Neural cell (in vitro differentiated cells): ENCODE results near the gene PHLDB2. TPM values are rescaled to one million over a fixed set of nuclear protein-coding genes. Genes with fewer than 3 reads are reported as not detected.
A peak's percentile ranks its signal among the peaks of the same experiment; 100 is the strongest.

Experiments used
- H2AFZ ChIP-seq: fragments of 200-600, 300-800 bp; sonication (generic), shearing (Covaris generic); 2 replicates; pipeline ENCODE4 v1.6.0; 2014; ENCODE audit warnings: low read depth, mild to moderate bottlenecking, antibody characterized with exemption, low read length, moderate library complexity
- H3F3A ChIP-seq: fragments of 200-600 bp; shearing (Covaris generic); 2 replicates; pipeline ENCODE4 v1.6.1; 2016; ENCODE audit warnings: mild to moderate bottlenecking, moderate library complexity, mixed read lengths, antibody characterized with exemption, low read length; ENCODE audit not compliant: insufficient read depth, poor library complexity, severe bottlenecking
- H3K27ac ChIP-seq: fragments of 200-600, 300-800 bp; sonication (generic), shearing (Covaris generic); 2 replicates; pipeline ENCODE4 v1.5.1; 2014; ENCODE audit warnings: mild to moderate bottlenecking, low read length, moderate library complexity
- H3K27me3 ChIP-seq: fragments of 300-800, 200-600 bp; sonication (generic), shearing (Covaris generic); 2 replicates; pipeline ENCODE4 v1.6.0; 2014; ENCODE audit warnings: mild to moderate bottlenecking, low read depth, low read length, moderate library complexity; ENCODE audit not compliant: insufficient read depth
- H3K36me3 ChIP-seq: fragments of 300-800, 200-600 bp; sonication (generic), shearing (Covaris generic); 2 replicates; pipeline ENCODE4 v1.5.1; 2014; ENCODE audit warnings: mild to moderate bottlenecking, antibody characterized with exemption, low read length, moderate library complexity; ENCODE audit not compliant: insufficient read depth
- H3K4me2 ChIP-seq: fragments of 300-800, 200-600 bp; sonication (generic), shearing (Covaris generic); 2 replicates; pipeline ENCODE4 v1.6.0; 2014; ENCODE audit warnings: mild to moderate bottlenecking, low read length
- H3K4me3 ChIP-seq: fragments of 300-800, 200-600 bp; sonication (generic), shearing (Covaris generic); 2 replicates; pipeline ENCODE4 v1.5.1; 2014; ENCODE audit warnings: mild to moderate bottlenecking, low read length, moderate library complexity
- H3K79me2 ChIP-seq: fragments of 200-600 bp; shearing (Covaris generic); replicated peaks from 2 replicates; pipeline ENCODE4 v1.6.0; 2014; ENCODE audit warnings: mild to moderate bottlenecking, low read length, moderate library complexity; ENCODE audit not compliant: insufficient read depth
- H3K9ac ChIP-seq: fragments of 300-800, 200-600 bp; sonication (generic), shearing (Covaris generic); 2 replicates; pipeline ENCODE4 v1.6.1; 2016; ENCODE audit warnings: mild to moderate bottlenecking, low read length, mixed read lengths
- H3K9me2 ChIP-seq: fragments of 200-600 bp; shearing (Covaris generic); 2 replicates; pipeline ENCODE4 v1.6.1; 2016; ENCODE audit warnings: mild to moderate bottlenecking, low read length, mixed read lengths; ENCODE audit not compliant: insufficient read depth
- H3K9me3 ChIP-seq: fragments of 200-600, 300-800 bp; sonication (generic), shearing (Covaris generic); 2 replicates; pipeline ENCODE4 v1.6.1; 2016; ENCODE audit warnings: mild to moderate bottlenecking, mixed run types, low read length, moderate library complexity, mixed read lengths
- H4K20me1 ChIP-seq: fragments of 200-600 bp; shearing (Covaris generic); 2 replicates; pipeline ENCODE4 v1.6.1; 2016; ENCODE audit warnings: mild to moderate bottlenecking, mixed run types; ENCODE audit not compliant: insufficient read depth
- EP300 ChIP-seq: fragments of 450-650 bp; conservative IDR thresholded peaks from 2 replicates; pipeline ENCODE4 v1.6.1; 2014; ENCODE audit warnings: antibody characterized with exemption, mild to moderate bottlenecking, moderate library complexity; ENCODE audit not compliant: poor library complexity, severe bottlenecking
- MXI1 ChIP-seq: fragments of 450-650 bp; conservative IDR thresholded peaks from 2 replicates; pipeline ENCODE4 v1.6.1; 2014; ENCODE audit warnings: antibody characterized with exemption, mild to moderate bottlenecking; ENCODE audit not compliant: poor library complexity, severe bottlenecking
- POLR2AphosphoS5 ChIP-seq: IDR thresholded peaks from 2 replicates; pipeline ENCODE4 v1.6.1; 2012
- RAD21 ChIP-seq: fragments of 450-650 bp; conservative IDR thresholded peaks from 2 replicates; pipeline ENCODE4 v1.6.1; 2014; ENCODE audit warnings: antibody characterized with exemption, mild to moderate bottlenecking, moderate library complexity
- SMC3 ChIP-seq: fragments of 450-650 bp; conservative IDR thresholded peaks from 2 replicates; pipeline ENCODE4 v1.6.1; 2014; ENCODE audit warnings: antibody characterized with exemption, mild to moderate bottlenecking, moderate library complexity; ENCODE audit not compliant: poor library complexity
- TAF1 ChIP-seq: IDR thresholded peaks from 2 replicates; pipeline ENCODE4 v1.6.1; 2012; ENCODE audit warnings: low read depth
- polyA plus RNA-seq: library from polyadenylated mRNA; depleted of rRNA; stranded (reverse); fragments of >200 nt; gene quantifications from 2 replicates; pipeline ENCODE4 v1.2.3, GENCODE V29; 2014
- TF ChIP-seq, protein P1 (sequence below): fragments of 450-650 bp; IDR thresholded peaks from 2 replicates; pipeline ENCODE4 v1.5.1; 2014; ENCODE audit warnings: antibody characterized with exemption, mild to moderate bottlenecking, moderate library complexity; ENCODE audit not compliant: poor library complexity, severe bottlenecking
- TF ChIP-seq, protein P2 (sequence below): IDR thresholded peaks from 2 replicates; pipeline ENCODE4 v1.6.1; 2012; ENCODE audit warnings: borderline replicate concordance

The PHLDB2 gene
- polyA plus RNA-seq, 1 donor from 2014 or later = 1.4 TPM

DNA sequence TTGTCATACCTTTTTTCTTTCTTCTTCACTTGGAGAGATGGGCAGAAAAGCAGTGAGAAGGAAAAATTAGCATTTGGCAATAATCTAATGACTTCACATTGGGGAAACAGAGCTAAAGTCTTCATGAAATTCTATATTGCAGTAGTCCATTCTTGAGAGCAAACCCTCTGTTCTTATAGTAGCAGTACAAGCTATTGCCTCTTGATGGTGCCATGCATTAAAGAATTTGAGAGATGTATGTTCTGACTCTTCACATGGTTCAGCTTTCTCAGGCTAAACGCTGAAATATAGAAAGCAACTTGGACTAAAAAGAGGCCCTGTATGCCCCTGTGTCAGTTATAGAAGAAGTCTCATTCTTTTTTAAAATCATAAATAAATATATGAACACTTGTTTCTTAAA lies 36.0 kb downstream of the PHLDB2 start:
- H3K36me3 ChIP-seq = no peaks in the 10 kb centered on the region
- H3K9ac ChIP-seq = no peak overlapping the region
- no peaks in the 10 kb centered on the region for H3K9me2 ChIP-seq
- no peak overlapping the region for H3K4me3 ChIP-seq
- H2AFZ ChIP-seq = no peak overlapping the region
- TF ChIP-seq TAF1 (no peak), POLR2AphosphoS5 (no peak), SMC3 (peak; percentile 56), RAD21 (peak; percentile 63), EP300 (no peak), MXI1 (no peak)
- TF ChIP-seq, protein P1, sequence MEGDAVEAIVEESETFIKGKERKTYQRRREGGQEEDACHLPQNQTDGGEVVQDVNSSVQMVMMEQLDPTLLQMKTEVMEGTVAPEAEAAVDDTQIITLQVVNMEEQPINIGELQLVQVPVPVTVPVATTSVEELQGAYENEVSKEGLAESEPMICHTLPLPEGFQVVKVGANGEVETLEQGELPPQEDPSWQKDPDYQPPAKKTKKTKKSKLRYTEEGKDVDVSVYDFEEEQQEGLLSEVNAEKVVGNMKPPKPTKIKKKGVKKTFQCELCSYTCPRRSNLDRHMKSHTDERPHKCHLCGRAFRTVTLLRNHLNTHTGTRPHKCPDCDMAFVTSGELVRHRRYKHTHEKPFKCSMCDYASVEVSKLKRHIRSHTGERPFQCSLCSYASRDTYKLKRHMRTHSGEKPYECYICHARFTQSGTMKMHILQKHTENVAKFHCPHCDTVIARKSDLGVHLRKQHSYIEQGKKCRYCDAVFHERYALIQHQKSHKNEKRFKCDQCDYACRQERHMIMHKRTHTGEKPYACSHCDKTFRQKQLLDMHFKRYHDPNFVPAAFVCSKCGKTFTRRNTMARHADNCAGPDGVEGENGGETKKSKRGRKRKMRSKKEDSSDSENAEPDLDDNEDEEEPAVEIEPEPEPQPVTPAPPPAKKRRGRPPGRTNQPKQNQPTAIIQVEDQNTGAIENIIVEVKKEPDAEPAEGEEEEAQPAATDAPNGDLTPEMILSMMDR = peak; percentile 55
- TF ChIP-seq, protein P2, sequence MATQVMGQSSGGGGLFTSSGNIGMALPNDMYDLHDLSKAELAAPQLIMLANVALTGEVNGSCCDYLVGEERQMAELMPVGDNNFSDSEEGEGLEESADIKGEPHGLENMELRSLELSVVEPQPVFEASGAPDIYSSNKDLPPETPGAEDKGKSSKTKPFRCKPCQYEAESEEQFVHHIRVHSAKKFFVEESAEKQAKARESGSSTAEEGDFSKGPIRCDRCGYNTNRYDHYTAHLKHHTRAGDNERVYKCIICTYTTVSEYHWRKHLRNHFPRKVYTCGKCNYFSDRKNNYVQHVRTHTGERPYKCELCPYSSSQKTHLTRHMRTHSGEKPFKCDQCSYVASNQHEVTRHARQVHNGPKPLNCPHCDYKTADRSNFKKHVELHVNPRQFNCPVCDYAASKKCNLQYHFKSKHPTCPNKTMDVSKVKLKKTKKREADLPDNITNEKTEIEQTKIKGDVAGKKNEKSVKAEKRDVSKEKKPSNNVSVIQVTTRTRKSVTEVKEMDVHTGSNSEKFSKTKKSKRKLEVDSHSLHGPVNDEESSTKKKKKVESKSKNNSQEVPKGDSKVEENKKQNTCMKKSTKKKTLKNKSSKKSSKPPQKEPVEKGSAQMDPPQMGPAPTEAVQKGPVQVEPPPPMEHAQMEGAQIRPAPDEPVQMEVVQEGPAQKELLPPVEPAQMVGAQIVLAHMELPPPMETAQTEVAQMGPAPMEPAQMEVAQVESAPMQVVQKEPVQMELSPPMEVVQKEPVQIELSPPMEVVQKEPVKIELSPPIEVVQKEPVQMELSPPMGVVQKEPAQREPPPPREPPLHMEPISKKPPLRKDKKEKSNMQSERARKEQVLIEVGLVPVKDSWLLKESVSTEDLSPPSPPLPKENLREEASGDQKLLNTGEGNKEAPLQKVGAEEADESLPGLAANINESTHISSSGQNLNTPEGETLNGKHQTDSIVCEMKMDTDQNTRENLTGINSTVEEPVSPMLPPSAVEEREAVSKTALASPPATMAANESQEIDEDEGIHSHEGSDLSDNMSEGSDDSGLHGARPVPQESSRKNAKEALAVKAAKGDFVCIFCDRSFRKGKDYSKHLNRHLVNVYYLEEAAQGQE = no peak
- H3K27ac ChIP-seq = no peak overlapping the region
- H3K79me2 ChIP-seq = no peaks in the 10 kb centered on the region
- H3K9me3 ChIP-seq = no peaks in the 10 kb centered on the region
- H3K27me3 ChIP-seq = no peaks in the 10 kb centered on the region
- no peaks in the 10 kb centered on the region for H3F3A ChIP-seq
- H4K20me1 ChIP-seq = no peaks in the 10 kb centered on the region
- H3K4me2 ChIP-seq = no peak overlapping the region

DNA sequence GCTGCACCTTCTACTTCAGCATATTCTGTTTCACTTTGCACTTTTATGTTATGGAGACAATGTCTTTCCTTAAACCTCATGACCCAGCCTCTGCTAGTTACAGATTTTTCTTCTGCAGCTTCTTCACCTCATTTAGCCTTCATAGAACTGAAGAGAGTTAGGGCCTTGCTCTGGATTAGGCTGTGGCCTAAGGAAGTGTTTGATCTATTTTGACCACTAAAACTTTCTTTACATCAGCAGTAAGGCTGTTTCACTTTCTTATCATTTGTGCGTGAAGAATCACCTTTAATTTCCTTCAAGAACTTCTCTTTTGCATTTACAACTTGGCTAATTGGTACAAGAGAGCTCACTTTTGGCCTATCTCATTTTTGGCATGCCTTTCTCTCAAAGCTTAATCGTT lies 40.9 kb downstream of the PHLDB2 start:
- Histone ChIP-seq H3F3A (no peaks in the 10 kb centered on the region), H3K4me3 (no peak overlapping the region), H3K9ac (no peak overlapping the region), H4K20me1 (no peaks in the 10 kb centered on the region), H3K79me2 (no peaks in the 10 kb centered on the region), H3K27me3 (no peaks in the 10 kb centered on the region), H3K9me2 (no peaks in the 10 kb centered on the region), H2AFZ (no peak overlapping the region), H3K4me2 (no peak overlapping the region), H3K27ac (no peak overlapping the region), H3K36me3 (no peaks in the 10 kb centered on the region), H3K9me3 (no peaks in the 10 kb centered on the region)
- TF ChIP-seq EP300 (no peak), TAF1 (no peak), SMC3 (no peak), POLR2AphosphoS5 (no peak)
- TF ChIP-seq, protein P1 = no peak
- TF ChIP-seq, protein P2 = no peak
